Measurements from ENCODE around the gene PPP1R3D.

Gene PPP1R3D

GRCh38 chr20:59985164-59985563 is 45.1 kb upstream of the PPP1R3D start:
- no peak for TF ChIP-seq TOX (CRISPR knock-in tag; IDR thresholded peaks at IDR 0.05; ENCODE audit: borderline replicate concordance)
- TF ChIP-seq ZNF70 (CRISPR knock-in tag; IDR thresholded peaks at IDR 0.05): no peak
- no peak for TF ChIP-seq SNAI2 (CRISPR knock-in tag; IDR thresholded peaks at IDR 0.05)
- no peak for TF ChIP-seq POU6F1 (CRISPR knock-in tag; IDR thresholded peaks at IDR 0.05; ENCODE audit: borderline replicate concordance, low read depth)
- TF ChIP-seq ESRRG (CRISPR knock-in tag; IDR thresholded peaks at IDR 0.05): no peak
- TF ChIP-seq, protein P1, sequence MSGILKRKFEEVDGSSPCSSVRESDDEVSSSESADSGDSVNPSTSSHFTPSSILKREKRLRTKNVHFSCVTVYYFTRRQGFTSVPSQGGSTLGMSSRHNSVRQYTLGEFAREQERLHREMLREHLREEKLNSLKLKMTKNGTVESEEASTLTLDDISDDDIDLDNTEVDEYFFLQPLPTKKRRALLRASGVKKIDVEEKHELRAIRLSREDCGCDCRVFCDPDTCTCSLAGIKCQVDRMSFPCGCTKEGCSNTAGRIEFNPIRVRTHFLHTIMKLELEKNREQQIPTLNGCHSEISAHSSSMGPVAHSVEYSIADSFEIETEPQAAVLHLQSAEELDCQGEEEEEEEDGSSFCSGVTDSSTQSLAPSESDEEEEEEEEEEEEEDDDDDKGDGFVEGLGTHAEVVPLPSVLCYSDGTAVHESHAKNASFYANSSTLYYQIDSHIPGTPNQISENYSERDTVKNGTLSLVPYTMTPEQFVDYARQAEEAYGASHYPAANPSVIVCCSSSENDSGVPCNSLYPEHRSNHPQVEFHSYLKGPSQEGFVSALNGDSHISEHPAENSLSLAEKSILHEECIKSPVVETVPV (CRISPR knock-in tag; IDR thresholded peaks at IDR 0.05): no peak
- no peak for TF ChIP-seq ZFP30 (CRISPR knock-in tag; IDR thresholded peaks at IDR 0.05)
- TF ChIP-seq ZNF565 (CRISPR knock-in tag; conservative IDR thresholded peaks at IDR 0.05; ENCODE audit: low read depth): no peak
- TF ChIP-seq TCF4 (CRISPR knock-in tag; IDR thresholded peaks at IDR 0.05; ENCODE audit: borderline replicate concordance): no peak
- TF ChIP-seq TSHZ2 (CRISPR knock-in tag; IDR thresholded peaks at IDR 0.05): no peak
- no peak for TF ChIP-seq ISL1 (CRISPR knock-in tag; IDR thresholded peaks at IDR 0.05)
- TF ChIP-seq CSDC2 (CRISPR knock-in tag; IDR thresholded peaks at IDR 0.05): no peak
- TF ChIP-seq PPARA (CRISPR knock-in tag; IDR thresholded peaks at IDR 0.05; ENCODE audit: borderline replicate concordance): no peak
- TF ChIP-seq ARNTL (CRISPR knock-in tag; IDR thresholded peaks at IDR 0.05; ENCODE audit: borderline replicate concordance, low read depth): no peak
- no peak for TF ChIP-seq ZNF8 (CRISPR knock-in tag; IDR thresholded peaks at IDR 0.05)
- TF ChIP-seq ZFP3 (CRISPR knock-in tag; IDR thresholded peaks at IDR 0.05): no peak
- TF ChIP-seq RARB (CRISPR knock-in tag; IDR thresholded peaks at IDR 0.05): no peak
- no peak for TF ChIP-seq GLIS3 (CRISPR knock-in tag; IDR thresholded peaks at IDR 0.05)
- no peak for TF ChIP-seq OSR1 (CRISPR knock-in tag; IDR thresholded peaks at IDR 0.05)
- ATAC-seq: no peak

DNA sequence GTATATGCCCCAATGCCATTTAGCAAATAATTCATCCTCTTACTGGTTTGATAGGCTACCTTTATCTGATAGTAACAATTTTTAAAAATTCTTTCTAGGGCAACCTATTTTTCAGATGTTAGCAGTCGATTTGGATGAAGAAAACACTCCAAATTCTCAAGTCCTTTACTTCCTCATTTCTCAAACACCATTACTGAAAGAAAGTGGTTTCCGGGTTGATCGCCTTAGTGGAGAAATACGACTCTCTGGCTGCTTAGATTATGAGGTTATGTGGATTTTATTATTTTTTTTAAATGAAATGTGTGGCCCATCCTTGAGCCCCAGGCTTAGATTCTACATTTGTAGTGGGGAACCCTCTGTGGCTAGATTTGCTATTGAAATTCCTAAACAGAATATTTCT is 44.4 kb upstream of the PPP1R3D start:
- no peak for TF ChIP-seq POU6F1 (CRISPR knock-in tag; IDR thresholded peaks at IDR 0.05; ENCODE audit: borderline replicate concordance, low read depth)
- TF ChIP-seq TCF4 (CRISPR knock-in tag; IDR thresholded peaks at IDR 0.05; ENCODE audit: borderline replicate concordance): no peak
- TF ChIP-seq TSHZ2 (CRISPR knock-in tag; IDR thresholded peaks at IDR 0.05): no peak
- TF ChIP-seq ARNTL (CRISPR knock-in tag; IDR thresholded peaks at IDR 0.05; ENCODE audit: borderline replicate concordance, low read depth): no peak
- TF ChIP-seq RARB (CRISPR knock-in tag; IDR thresholded peaks at IDR 0.05): no peak
- TF ChIP-seq SNAI2 (CRISPR knock-in tag; IDR thresholded peaks at IDR 0.05): no peak
- TF ChIP-seq ESRRG (CRISPR knock-in tag; IDR thresholded peaks at IDR 0.05): no peak
- TF ChIP-seq ZNF565 (CRISPR knock-in tag; conservative IDR thresholded peaks at IDR 0.05; ENCODE audit: low read depth): no peak
- no peak for TF ChIP-seq TOX (CRISPR knock-in tag; IDR thresholded peaks at IDR 0.05; ENCODE audit: borderline replicate concordance)
- TF ChIP-seq ISL1 (CRISPR knock-in tag; IDR thresholded peaks at IDR 0.05): no peak
- TF ChIP-seq ZNF70 (CRISPR knock-in tag; IDR thresholded peaks at IDR 0.05): no peak
- TF ChIP-seq, protein P1 (CRISPR knock-in tag; IDR thresholded peaks at IDR 0.05): no peak
- TF ChIP-seq ZFP3 (CRISPR knock-in tag; IDR thresholded peaks at IDR 0.05): no peak
- no peak for ATAC-seq
